ENCODE data around the gene BMP7. TPM values are rescaled to one million over a fixed set of nuclear protein-coding genes. Genes with fewer than 3 reads are reported as not detected.

Gene BMP7
- total RNA-seq, 1 donor from 2014 or later, result 3.7 TPM

- no peak overlapping the region for H3K27ac ChIP-seq (ENCODE audit: low read depth, low read length)
- no peaks in the 10 kb centered on the region for H3K36me3 ChIP-seq (ENCODE audit: control insufficient read depth in 3 of 3, insufficient read depth in 3 of 3, low read length in 3 of 3)
- H3K9ac ChIP-seq (ENCODE audit: low read depth in 1 of 3, low read length in 3 of 3), result no peak overlapping the region
- peaks cover 12 to 17% (median 12%) of the 10 kb centered on the region in 3 donors for H3K27me3 ChIP-seq (ENCODE audit: control insufficient read depth in 3 of 3, insufficient read depth in 3 of 3, low read length in 3 of 3)
- H3K4me1 ChIP-seq (ENCODE audit: control insufficient read depth in 3 of 3, insufficient read depth in 3 of 3, low read length in 3 of 3), result no peaks in the 10 kb centered on the region
- no peaks in the 10 kb centered on the region for H3K9me3 ChIP-seq (ENCODE audit: control insufficient read depth in 3 of 3, low read length in 3 of 3)
- no peak overlapping the region for H3K4me3 ChIP-seq (ENCODE audit: low read length in 3 of 3)
Observed at GRCh38 chr20:57140416-57140965, 126.0 kb downstream of the BMP7 start.

GRCh38 chr20:57139342-57140093 is 126.9 kb downstream of the BMP7 start:
- no peak overlapping the region for H3K27ac ChIP-seq (ENCODE audit: low read depth, low read length)
- no peak overlapping the region for H3K4me3 ChIP-seq (ENCODE audit: low read length in 3 of 3)

GRCh38 chr20:57138198-57138995 is 128.0 kb downstream of the BMP7 start:
- H3K9ac ChIP-seq (ENCODE audit: low read depth in 1 of 3, low read length in 3 of 3), result no peak overlapping the region
- H3K27ac ChIP-seq (ENCODE audit: low read depth, low read length), result no peak overlapping the region
- H3K36me3 ChIP-seq (ENCODE audit: control insufficient read depth in 3 of 3, insufficient read depth in 3 of 3, low read length in 3 of 3), result no peaks in the 10 kb centered on the region
- H3K4me3 ChIP-seq (ENCODE audit: low read length in 3 of 3), result no peak overlapping the region
- H3K4me1 ChIP-seq (ENCODE audit: control insufficient read depth in 3 of 3, insufficient read depth in 3 of 3, low read length in 3 of 3), result no peaks in the 10 kb centered on the region
- peaks cover 9 to 20% (median 16%) of the 10 kb centered on the region in 3 donors for H3K27me3 ChIP-seq (ENCODE audit: control insufficient read depth in 3 of 3, insufficient read depth in 3 of 3, low read length in 3 of 3)
- H3K9me3 ChIP-seq (ENCODE audit: control insufficient read depth in 3 of 3, low read length in 3 of 3), result no peaks in the 10 kb centered on the region

More at GRCh38 chr20:57139342-57140093, 126.9 kb downstream of the BMP7 start:
- Histone ChIP-seq H3K36me3 (ENCODE audit: control insufficient read depth in 3 of 3, insufficient read depth in 3 of 3, low read length in 3 of 3) (no peaks in the 10 kb centered on the region), H3K27me3 (ENCODE audit: control insufficient read depth in 3 of 3, insufficient read depth in 3 of 3, low read length in 3 of 3) (peaks cover 10 to 20% (median 16%) of the 10 kb centered on the region in 3 donors), H3K9ac (ENCODE audit: low read depth in 1 of 3, low read length in 3 of 3) (no peak overlapping the region), H3K9me3 (ENCODE audit: control insufficient read depth in 3 of 3, low read length in 3 of 3) (no peaks in the 10 kb centered on the region), H3K4me1 (ENCODE audit: control insufficient read depth in 3 of 3, insufficient read depth in 3 of 3, low read length in 3 of 3) (no peaks in the 10 kb centered on the region)

GRCh38 chr20:57137676-57138075 is 128.8 kb downstream of the BMP7 start:
- H3K9ac ChIP-seq (ENCODE audit: low read depth in 1 of 3, low read length in 3 of 3), result no peak overlapping the region
- H3K36me3 ChIP-seq (ENCODE audit: control insufficient read depth in 3 of 3, insufficient read depth in 3 of 3, low read length in 3 of 3), result no peaks in the 10 kb centered on the region
- H3K27me3 ChIP-seq (ENCODE audit: control insufficient read depth in 3 of 3, insufficient read depth in 3 of 3, low read length in 3 of 3), result peaks cover 4 to 13% (median 10%) of the 10 kb centered on the region in 3 donors
- no peaks in the 10 kb centered on the region for H3K9me3 ChIP-seq (ENCODE audit: control insufficient read depth in 3 of 3, low read length in 3 of 3)
- H3K4me1 ChIP-seq (ENCODE audit: control insufficient read depth in 3 of 3, insufficient read depth in 3 of 3, low read length in 3 of 3), result no peaks in the 10 kb centered on the region
- no peak overlapping the region for H3K27ac ChIP-seq (ENCODE audit: low read depth, low read length)
- H3K4me3 ChIP-seq (ENCODE audit: low read length in 3 of 3), result no peak overlapping the region

- Histone ChIP-seq H3K27me3 (ENCODE audit: control insufficient read depth in 3 of 3, insufficient read depth in 3 of 3, low read length in 3 of 3) (peaks cover 0 to 16% (median 11%) of the 10 kb centered on the region in 3 donors), H3K9me3 (ENCODE audit: control insufficient read depth in 3 of 3, low read length in 3 of 3) (no peaks in the 10 kb centered on the region), H3K4me3 (ENCODE audit: low read length in 3 of 3) (no peak overlapping the region), H3K36me3 (ENCODE audit: control insufficient read depth in 3 of 3, insufficient read depth in 3 of 3, low read length in 3 of 3) (no peaks in the 10 kb centered on the region), H3K27ac (ENCODE audit: low read depth, low read length) (no peak overlapping the region), H3K9ac (ENCODE audit: low read depth in 1 of 3, low read length in 3 of 3) (no peak overlapping the region), H3K4me1 (ENCODE audit: control insufficient read depth in 3 of 3, insufficient read depth in 3 of 3, low read length in 3 of 3) (no peaks in the 10 kb centered on the region)
Observed at GRCh38 chr20:57136734-57137133, 129.7 kb downstream of the BMP7 start.

- no peak overlapping the region for H3K27ac ChIP-seq (ENCODE audit: low read depth, low read length)
- H3K36me3 ChIP-seq (ENCODE audit: control insufficient read depth in 3 of 3, insufficient read depth in 3 of 3, low read length in 3 of 3), result no peaks in the 10 kb centered on the region
- no peak overlapping the region for H3K9ac ChIP-seq (ENCODE audit: low read depth in 1 of 3, low read length in 3 of 3)
- no peaks in the 10 kb centered on the region for H3K9me3 ChIP-seq (ENCODE audit: control insufficient read depth in 3 of 3, low read length in 3 of 3)
- H3K4me3 ChIP-seq (ENCODE audit: low read length in 3 of 3), result no peak overlapping the region
- no peaks in the 10 kb centered on the region for H3K4me1 ChIP-seq (ENCODE audit: control insufficient read depth in 3 of 3, insufficient read depth in 3 of 3, low read length in 3 of 3)
- peaks cover 0 to 20% (median 11%) of the 10 kb centered on the region in 3 donors for H3K27me3 ChIP-seq (ENCODE audit: control insufficient read depth in 3 of 3, insufficient read depth in 3 of 3, low read length in 3 of 3)
Observed at GRCh38 chr20:57135875-57136274, 130.6 kb downstream of the BMP7 start.

- Histone ChIP-seq H3K4me3 (ENCODE audit: low read length in 3 of 3) (no peak overlapping the region), H3K27me3 (ENCODE audit: control insufficient read depth in 3 of 3, insufficient read depth in 3 of 3, low read length in 3 of 3) (peaks cover 0 to 18% (median 13%) of the 10 kb centered on the region in 3 donors), H3K36me3 (ENCODE audit: control insufficient read depth in 3 of 3, insufficient read depth in 3 of 3, low read length in 3 of 3) (no peaks in the 10 kb centered on the region), H3K9ac (ENCODE audit: low read depth in 1 of 3, low read length in 3 of 3) (no peak overlapping the region), H3K4me1 (ENCODE audit: control insufficient read depth in 3 of 3, insufficient read depth in 3 of 3, low read length in 3 of 3) (no peaks in the 10 kb centered on the region), H3K27ac (ENCODE audit: low read depth, low read length) (no peak overlapping the region), H3K9me3 (ENCODE audit: control insufficient read depth in 3 of 3, low read length in 3 of 3) (no peaks in the 10 kb centered on the region)
Observed at GRCh38 chr20:57134804-57135203, 131.6 kb downstream of the BMP7 start.

- Histone ChIP-seq H3K27ac (ENCODE audit: low read depth, low read length) (no peak overlapping the region), H3K4me3 (ENCODE audit: low read length in 3 of 3) (no peak overlapping the region), H3K9me3 (ENCODE audit: control insufficient read depth in 3 of 3, low read length in 3 of 3) (no peaks in the 10 kb centered on the region), H3K36me3 (ENCODE audit: control insufficient read depth in 3 of 3, insufficient read depth in 3 of 3, low read length in 3 of 3) (no peaks in the 10 kb centered on the region), H3K9ac (ENCODE audit: low read depth in 1 of 3, low read length in 3 of 3) (no peak overlapping the region), H3K27me3 (ENCODE audit: control insufficient read depth in 3 of 3, insufficient read depth in 3 of 3, low read length in 3 of 3) (peaks cover 0 to 18% (median 13%) of the 10 kb centered on the region in 3 donors), H3K4me1 (ENCODE audit: control insufficient read depth in 3 of 3, insufficient read depth in 3 of 3, low read length in 3 of 3) (no peaks in the 10 kb centered on the region)
Observed at GRCh38 chr20:57133926-57134650, 132.4 kb downstream of the BMP7 start.

GRCh38 chr20:57131601-57132391 is 134.6 kb downstream of the BMP7 start:
- Histone ChIP-seq H3K27ac (ENCODE audit: low read depth, low read length) (no peak overlapping the region), H3K9me3 (ENCODE audit: control insufficient read depth in 3 of 3, low read length in 3 of 3) (no peaks in the 10 kb centered on the region), H3K4me3 (ENCODE audit: low read length in 3 of 3) (no peak overlapping the region), H3K9ac (ENCODE audit: low read depth in 1 of 3, low read length in 3 of 3) (no peak overlapping the region), H3K27me3 (ENCODE audit: control insufficient read depth in 3 of 3, insufficient read depth in 3 of 3, low read length in 3 of 3) (peaks cover 0 to 13% (median 13%) of the 10 kb centered on the region in 3 donors), H3K36me3 (ENCODE audit: control insufficient read depth in 3 of 3, insufficient read depth in 3 of 3, low read length in 3 of 3) (no peaks in the 10 kb centered on the region), H3K4me1 (ENCODE audit: control insufficient read depth in 3 of 3, insufficient read depth in 3 of 3, low read length in 3 of 3) (no peaks in the 10 kb centered on the region)
